GM10847 (cell line): ENCODE data around the gene RPS2.

Source experiments
- POLR2A ChIP-seq: IDR thresholded peaks from 2 replicates; pipeline ENCODE4 v1.6.1; 2011; ENCODE audit not compliant: insufficient read length; ENCODE audit errors: extremely low read depth

RPS2 gene

DNA sequence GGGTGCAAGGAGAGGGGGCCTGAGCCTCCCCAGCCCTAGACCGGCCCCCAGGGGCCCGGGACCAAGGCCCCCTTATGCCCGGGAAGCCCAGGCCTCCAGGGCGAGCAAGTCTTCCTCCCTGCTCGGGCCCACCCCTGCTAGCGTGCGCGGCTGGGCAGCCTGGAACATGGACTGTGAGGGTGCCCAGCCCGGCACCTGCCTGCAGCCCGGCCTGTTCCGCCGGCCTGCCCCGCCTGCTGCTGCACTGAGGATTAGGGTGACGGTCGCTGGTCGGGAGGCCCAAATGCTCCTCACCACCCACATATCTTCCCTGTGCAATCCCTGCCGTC, 52.4 kb downstream of the RPS2 start:
- TF ChIP-seq POLR2A = no peak
